Mononuclear cell (primary cell): Measurements from ENCODE around the gene SLC39A5. TPM values are rescaled to one million over a fixed set of nuclear protein-coding genes. Genes with fewer than 3 reads are reported as not detected.

Experiments used
- H3K27me3 ChIP-seq: 2 replicates; pipeline ENCODE4 v1.6.0; 2011; ENCODE audit warnings: low read length, control low read depth; ENCODE audit not compliant: insufficient read depth
- H3K4me1 ChIP-seq: 2 replicates; pipeline ENCODE4 v1.5.1; 2011; ENCODE audit warnings: mild to moderate bottlenecking, low read length, control low read depth; ENCODE audit not compliant: insufficient read depth
- H3K4me3 ChIP-seq: 2 replicates; pipeline ENCODE4 v1.5.1; 2011; ENCODE audit warnings: mild to moderate bottlenecking, low read length, moderate library complexity
- H3K9me3 ChIP-seq: 2 replicates; pipeline ENCODE4 v1.5.1; 2011; ENCODE audit warnings: low read depth, mild to moderate bottlenecking, control low read depth, low read length
- total RNA-seq: library from RNA; depleted of rRNA; stranded (reverse); fragments of >200 nt; gene quantifications from one replicate; pipeline ENCODE4 v1.2.3, GENCODE V29; 2012

The SLC39A5 gene
- total RNA-seq, 1 donor, result not detected

DNA sequence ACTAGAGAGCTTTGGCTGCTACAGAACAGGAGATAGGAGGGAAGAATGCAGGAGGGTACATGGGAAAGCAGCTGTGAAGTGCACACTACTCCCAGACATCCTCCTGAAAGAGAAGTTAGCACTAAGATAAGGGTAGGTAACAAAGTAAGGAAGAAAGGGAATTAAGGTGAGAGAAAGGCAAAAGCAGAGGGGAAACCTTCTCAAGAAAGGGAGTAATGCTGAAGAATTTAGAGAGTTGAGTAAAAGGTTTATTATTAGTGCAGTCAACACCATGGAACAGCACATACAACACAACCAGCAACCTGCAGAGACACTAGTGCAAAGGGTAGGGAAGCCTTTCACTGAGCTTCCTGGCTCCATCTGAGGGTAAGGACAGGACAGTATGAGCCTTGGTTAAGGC is 25.6 kb upstream of the SLC39A5 start:
- H3K27me3 ChIP-seq, result no peaks in the 10 kb centered on the region
- H3K4me3 ChIP-seq, result no peak overlapping the region
- H3K9me3 ChIP-seq, result no peaks in the 10 kb centered on the region
- H3K4me1 ChIP-seq, result no peaks in the 10 kb centered on the region

DNA sequence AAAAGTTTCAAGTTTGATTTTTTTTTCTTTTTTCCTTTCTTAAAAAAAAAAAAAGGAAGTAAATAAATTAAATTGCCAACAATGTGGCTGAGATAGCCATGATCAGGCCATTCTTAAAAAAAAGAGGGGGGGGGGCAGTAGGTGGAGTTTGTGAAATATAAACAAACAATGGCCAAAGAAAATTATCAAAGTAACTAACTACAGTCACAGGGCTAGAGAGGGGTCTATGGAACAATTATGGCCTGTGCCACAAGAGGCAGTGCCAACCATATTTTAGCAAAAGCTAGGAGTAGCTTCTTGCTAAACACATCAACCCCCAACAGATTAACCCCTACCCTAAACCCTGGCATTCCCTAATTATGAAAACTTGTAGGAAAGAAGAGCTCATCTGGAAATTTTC is 24.4 kb upstream of the SLC39A5 start:
- H3K9me3 ChIP-seq, result no peaks in the 10 kb centered on the region
- H3K4me3 ChIP-seq, result no peak overlapping the region
- no peaks in the 10 kb centered on the region for H3K4me1 ChIP-seq
- H3K27me3 ChIP-seq, result no peaks in the 10 kb centered on the region

DNA sequence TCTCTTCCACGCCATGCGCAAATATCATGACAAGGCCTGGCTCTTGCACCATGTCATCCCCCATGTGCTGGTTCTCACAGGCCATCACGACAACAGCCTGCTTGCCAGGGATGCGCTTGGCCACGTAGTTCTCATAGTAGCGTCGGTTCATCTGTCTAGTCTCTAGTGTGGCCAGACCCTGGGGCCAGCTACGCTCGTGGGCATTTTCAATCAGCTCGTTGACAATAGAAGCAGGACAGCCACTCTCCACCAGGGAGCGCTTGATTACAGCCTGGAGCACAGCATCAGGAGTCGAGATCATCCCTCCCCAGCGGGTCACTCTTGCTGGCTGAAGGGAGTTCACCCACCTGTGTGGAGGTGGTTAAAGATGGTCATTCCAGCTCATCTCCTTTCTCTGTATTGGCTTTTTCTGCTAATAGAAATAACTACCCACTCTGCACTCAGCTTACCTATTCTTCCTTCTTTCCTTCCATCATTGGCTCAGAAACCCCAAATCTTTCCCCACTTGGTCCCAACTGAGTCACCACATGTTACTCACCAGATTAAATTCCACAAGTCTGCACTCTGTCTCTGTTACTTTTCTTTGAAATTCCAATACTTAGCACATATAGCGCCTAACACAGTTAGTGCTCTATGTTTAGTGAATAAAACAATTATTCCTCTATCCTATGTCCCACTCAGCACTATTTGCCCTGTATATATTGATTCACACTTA is 23.2 kb upstream of the SLC39A5 start:
- H3K9me3 ChIP-seq, result no peaks in the 10 kb centered on the region
- H3K4me3 ChIP-seq, result no peak overlapping the region
- no peaks in the 10 kb centered on the region for H3K27me3 ChIP-seq
- no peaks in the 10 kb centered on the region for H3K4me1 ChIP-seq

DNA sequence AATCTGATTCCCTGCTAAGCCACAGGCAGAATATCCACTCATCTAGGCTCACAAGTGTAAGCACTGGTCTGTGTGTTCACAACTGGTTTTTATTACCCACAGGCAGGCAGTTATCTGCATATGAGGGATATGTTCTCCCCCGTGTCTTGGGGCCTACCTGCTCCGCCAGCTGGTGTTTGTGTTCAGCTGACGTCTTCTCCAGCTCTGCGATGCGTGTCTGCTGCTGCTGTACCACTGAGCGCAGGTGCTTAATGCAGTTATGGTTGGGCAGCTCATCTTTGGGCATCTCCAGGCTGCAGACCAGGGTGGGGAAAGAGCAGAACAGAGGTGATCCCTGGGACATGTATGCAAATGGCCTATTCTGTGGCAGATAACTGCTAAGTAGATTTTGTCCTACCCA is 21.8 kb upstream of the SLC39A5 start:
- Histone ChIP-seq H3K4me1 (no peaks in the 10 kb centered on the region), H3K9me3 (no peaks in the 10 kb centered on the region), H3K4me3 (no peak overlapping the region), H3K27me3 (no peaks in the 10 kb centered on the region)

DNA sequence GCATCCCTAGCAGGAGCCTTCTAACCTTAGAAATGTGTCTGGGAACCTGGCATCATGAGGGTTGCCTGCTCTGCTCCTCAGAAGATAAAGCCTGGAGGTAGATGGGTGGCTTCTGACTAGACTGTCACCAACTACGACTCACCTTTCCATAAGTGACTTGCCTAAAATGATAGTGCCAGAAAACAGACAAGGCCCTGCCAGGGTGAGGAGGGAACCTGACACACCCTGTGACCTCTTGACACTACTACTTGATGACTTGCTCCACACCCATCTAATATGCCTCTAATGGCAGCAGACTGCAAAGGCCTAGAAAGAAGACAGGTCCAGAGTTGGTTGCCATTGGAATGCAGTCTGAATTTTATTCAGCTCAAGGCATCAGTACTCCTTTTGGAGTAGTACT is 17.5 kb upstream of the SLC39A5 start:
- Histone ChIP-seq H3K4me1 (no peaks in the 10 kb centered on the region), H3K4me3 (no peak overlapping the region), H3K9me3 (no peaks in the 10 kb centered on the region), H3K27me3 (no peaks in the 10 kb centered on the region)

DNA sequence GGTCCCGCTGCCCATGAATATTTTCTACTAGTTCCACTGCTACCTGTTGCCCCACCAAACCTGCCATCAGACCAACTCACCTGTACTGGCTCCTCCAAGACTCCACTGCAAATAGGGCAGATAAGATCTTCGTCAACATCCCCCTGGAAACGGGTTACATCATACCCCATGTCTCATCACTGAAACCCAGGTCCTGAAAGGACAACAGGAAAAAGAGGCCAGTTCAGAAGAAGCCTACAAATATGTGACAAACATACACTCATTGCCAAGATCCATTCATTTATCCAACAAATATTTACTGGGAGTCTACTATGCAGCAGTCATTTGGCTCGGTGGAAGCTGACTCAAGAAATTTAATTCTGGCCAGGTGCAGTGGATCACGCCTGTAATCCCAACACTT is 16.0 kb upstream of the SLC39A5 start:
- Histone ChIP-seq H3K4me1 (no peaks in the 10 kb centered on the region), H3K27me3 (no peaks in the 10 kb centered on the region), H3K9me3 (no peaks in the 10 kb centered on the region), H3K4me3 (no peak overlapping the region)

DNA sequence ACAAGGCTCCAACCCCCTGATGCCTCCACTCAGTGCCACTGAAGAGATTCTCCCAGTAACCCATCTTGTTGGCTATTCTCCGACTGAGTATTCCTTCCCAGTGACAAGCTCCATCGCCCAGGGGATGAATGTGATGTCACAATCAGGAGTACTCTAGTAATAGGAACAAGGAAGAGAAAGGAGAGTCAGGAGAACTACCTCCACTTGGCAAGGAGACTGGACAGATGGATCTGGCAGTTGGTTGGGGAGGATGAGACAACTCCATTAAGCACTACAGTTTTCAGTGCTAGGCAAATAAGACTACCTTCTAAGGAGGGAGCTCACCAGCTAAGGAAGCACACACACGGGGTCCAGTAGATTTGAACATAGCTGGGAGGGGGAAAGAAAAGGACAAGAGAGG is 13.4 kb upstream of the SLC39A5 start:
- no peaks in the 10 kb centered on the region for H3K27me3 ChIP-seq
- H3K4me1 ChIP-seq, result peaks cover 21% of the 10 kb centered on the region
- H3K9me3 ChIP-seq, result no peaks in the 10 kb centered on the region
- no peak overlapping the region for H3K4me3 ChIP-seq

DNA sequence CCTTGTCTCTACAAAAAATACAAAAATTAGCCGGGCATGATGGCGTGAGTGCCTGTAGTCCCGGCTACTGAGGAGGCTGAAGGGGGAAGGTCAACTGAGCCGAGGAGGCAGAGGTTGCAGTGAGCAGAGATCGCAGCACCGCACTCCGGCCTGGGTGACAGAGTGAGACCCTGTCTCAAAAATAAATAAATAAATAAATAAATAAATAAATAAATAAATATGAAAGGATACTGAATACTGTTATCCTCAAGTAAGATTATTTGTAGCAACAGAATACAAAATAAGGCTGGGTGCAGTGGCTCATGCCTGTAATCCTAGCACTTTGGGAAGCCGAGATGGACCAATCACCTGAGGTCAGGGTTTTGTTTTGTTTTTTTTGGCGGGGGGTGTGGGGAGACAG is 10.0 kb upstream of the SLC39A5 start:
- H3K4me1 ChIP-seq, result peaks cover 48% of the 10 kb centered on the region
- H3K27me3 ChIP-seq, result no peaks in the 10 kb centered on the region
- H3K4me3 ChIP-seq, result no peak overlapping the region
- H3K9me3 ChIP-seq, result no peaks in the 10 kb centered on the region

DNA sequence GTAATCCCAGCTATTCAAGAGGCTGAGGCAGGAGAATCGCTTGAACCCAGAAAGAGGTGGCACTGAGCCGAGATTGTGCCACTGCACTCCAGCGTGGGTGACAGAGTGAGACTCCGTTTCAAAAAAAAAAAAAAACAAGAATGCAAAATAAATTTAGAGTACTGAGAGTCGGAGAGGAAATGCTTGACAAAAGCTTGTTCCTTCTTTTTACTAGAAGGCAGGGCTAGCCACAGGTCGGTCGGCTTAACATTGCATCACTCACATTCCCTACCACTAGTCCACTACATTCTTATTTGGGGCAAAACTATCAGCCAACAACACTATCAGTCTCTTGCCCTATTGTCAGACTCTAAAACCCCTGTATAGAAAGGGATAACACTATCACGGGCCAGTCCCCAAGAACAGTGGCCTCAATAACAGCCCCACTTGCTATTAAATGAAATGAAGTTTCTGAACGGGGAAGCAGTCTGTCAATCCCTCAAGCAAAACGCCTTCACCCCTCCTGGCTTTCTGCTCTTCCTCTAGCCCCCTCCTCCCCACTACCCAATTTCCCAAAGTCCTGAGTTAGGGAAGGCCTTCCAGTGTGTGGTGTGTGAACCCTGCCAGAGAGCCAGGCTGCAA is 9.1 kb upstream of the SLC39A5 start:
- no peaks in the 10 kb centered on the region for H3K9me3 ChIP-seq
- peak overlapping the region; percentile 98 for H3K4me3 ChIP-seq
- no peaks in the 10 kb centered on the region for H3K27me3 ChIP-seq
- H3K4me1 ChIP-seq, result peaks cover 55% of the 10 kb centered on the region

DNA sequence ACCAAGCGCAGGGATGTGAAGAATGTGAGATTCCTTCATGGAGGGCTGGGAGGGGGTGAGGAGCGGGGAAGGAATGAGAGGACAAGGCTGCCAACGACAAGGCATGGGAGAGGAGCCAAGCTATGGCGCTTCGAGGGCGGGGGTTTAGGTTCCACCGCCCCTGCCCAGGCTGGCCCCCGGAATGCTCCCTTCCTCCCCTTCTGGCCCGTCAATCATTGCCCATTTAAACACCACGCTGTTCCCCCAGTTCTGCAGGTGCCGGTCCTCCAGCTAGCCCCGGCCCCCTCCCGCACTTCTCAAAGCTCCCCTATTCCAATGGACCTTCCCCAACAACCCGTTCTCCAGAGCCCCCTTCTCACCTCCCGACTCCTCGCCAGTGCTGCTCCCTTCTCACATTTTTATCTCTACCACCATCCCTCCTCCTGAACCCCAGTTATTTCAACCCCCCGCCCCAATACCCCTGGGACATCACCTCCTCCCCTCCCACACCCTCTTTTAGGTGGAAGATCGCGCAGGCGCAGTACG is 8.6 kb upstream of the SLC39A5 start:
- H3K4me3 ChIP-seq, result peak overlapping the region; percentile 98
- no peaks in the 10 kb centered on the region for H3K27me3 ChIP-seq
- H3K4me1 ChIP-seq, result peaks cover 55% of the 10 kb centered on the region
- no peaks in the 10 kb centered on the region for H3K9me3 ChIP-seq

DNA sequence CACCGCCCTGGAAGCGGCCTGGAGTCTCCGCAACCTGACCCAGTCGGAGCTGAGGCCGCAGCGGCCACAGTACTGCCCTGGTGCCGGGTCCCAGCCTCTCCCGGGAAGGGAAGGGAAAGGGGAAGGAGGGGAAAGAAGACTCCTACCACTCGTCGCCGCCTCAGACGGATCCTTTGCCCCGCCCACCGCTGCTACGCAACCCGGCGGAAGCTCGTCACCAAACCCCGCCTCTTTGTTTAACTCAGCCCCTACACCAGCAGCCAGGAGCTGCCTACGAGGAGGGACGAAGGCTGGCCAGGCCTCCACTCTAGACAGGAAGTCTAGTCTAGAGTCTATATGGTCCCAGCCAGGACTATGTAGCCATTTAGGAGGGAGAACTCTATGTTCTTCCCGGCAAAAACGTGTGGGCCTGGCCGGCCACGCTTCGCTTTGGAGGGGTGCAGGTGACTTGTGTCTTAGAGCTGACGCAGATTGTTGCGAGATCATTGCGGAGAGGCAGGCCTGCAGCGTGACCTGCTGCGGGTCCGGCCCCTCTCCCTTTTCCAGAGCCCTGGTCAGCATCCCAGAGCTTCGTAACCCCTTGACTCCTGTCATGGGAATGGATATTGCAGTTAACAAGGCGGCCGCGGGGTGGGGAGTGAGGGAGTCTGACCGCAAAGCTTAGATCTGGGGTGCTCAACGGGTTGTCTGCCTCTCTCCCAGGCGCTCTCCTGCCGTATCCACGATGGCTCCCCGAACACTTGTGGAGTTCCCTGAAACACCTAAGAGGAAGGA is 7.9 kb upstream of the SLC39A5 start, which contains the start of gene RNF41:
Gene RNF41, minus strand, starts transcription at position 166 of the 774 bp plus-strand sequence. CDS start 7,875 bp downstream, outside the sequence.
- Histone ChIP-seq H3K9me3 (no peaks in the 10 kb centered on the region), H3K27me3 (no peaks in the 10 kb centered on the region), H3K4me3 (peak within 1 kb of the TSS; percentile 98), H3K4me1 (peaks cover 55% of the 10 kb centered on the region)

DNA sequence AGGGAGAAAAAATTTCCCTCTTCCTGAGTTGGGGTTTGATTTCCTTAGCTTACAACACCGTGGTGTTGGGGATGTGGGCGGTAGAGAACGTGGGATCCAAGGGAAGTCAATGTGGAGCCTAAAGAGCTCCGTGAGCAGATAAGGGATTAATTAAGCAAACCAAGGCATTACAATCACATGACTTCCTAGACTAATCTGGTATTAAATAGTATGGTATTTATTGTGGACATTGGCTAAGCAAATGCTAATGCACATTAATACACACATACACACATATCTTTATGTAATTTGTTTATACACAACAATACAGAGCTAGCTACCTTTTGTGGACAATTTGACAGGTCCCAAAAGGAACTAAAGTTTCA is 7.3 kb upstream of the SLC39A5 start:
- Histone ChIP-seq H3K4me3 (peak overlapping the region; percentile 98), H3K9me3 (no peaks in the 10 kb centered on the region), H3K4me1 (peaks cover 55% of the 10 kb centered on the region), H3K27me3 (no peaks in the 10 kb centered on the region)

DNA sequence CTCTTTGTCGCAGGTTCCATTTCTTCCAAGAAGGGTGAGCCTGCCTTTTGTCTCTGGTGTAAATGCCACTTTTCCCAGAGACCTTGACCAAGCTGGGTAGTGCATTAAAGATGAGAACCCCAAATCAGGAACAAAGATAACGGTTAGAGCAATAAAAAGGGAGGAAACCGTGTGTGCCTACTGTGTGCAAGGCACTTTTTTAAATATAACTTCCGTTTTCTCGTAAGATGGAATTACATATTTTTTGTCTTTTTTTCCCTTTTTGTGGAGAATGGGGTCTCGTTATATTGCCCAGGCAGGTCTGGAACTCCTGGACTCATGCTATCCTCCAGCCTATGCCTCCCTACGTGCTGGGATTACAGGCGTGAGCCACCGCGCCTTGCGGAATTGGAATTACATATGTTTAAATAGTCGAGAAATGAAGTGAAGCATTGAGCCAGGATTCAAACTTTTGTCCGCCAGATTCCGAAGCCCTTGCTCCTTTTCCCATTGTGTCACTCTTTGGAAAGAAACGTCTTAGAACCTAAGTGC is 6.2 kb upstream of the SLC39A5 start:
- Histone ChIP-seq H3K9me3 (no peaks in the 10 kb centered on the region), H3K4me1 (peaks cover 55% of the 10 kb centered on the region), H3K4me3 (peak overlapping the region; percentile 57), H3K27me3 (no peaks in the 10 kb centered on the region)

DNA sequence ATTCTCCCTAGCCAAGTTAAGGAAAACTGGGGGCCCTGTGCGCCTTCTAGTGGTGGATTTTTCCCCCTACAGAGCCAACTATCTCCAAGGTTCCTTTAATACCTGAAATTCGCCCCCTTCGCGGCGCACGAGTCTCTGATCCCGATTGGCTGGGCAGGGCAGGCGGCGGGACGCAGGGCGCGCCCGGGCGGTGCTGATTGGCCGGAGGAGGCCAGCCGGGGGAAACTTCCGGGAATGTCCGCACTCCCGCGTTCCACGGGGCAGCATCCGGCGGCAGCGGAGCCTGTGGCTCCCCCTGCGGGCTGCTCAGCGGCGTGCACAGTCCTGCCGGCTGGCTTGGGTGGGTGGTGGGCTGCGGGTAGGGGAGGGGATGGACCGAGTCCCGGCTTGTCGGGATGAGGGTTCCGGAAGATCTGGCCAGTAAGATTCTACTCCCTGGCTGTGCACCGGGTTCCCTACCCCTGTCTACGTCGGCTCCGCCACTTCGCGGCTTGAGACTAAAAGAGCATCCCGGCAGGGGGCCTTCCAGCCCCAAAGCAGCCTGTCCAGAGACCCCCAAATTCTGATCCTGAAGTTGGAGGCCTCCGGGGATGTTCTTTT is 5.6 kb upstream of the SLC39A5 start, which contains the start of gene NABP2:
Gene NABP2, plus strand, starts transcription at position 241 of the 600 bp plus-strand sequence. CDS start 515 bp downstream, outside the sequence.
- Histone ChIP-seq H3K4me1 (peaks cover 55% of the 10 kb centered on the region), H3K27me3 (no peaks in the 10 kb centered on the region), H3K4me3 (peak within 1 kb of the TSS; percentile 57), H3K9me3 (no peaks in the 10 kb centered on the region)
